GM19351 (cell line): ENCODE data around the gene TMC6.
"Not testable (repeated sequence)": the region's sequence is repeated elsewhere in the genome, so short reads cannot be mapped to it uniquely, and the experiment has no call there.

ENCODE experiments used
- ATAC-seq: cut with Tn5 transposase; IDR thresholded peaks from one replicate; pipeline ENCODE4 v1.9.1; 2021; ENCODE audit warnings: mild to moderate bottlenecking, moderate library complexity; ENCODE audit not compliant: unreplicated experiment

Gene TMC6

GRCh38 chr17:78128551-78129350 lies at the start of gene TMC6:
Gene TMC6 (minus strand): TSS chr17:78128755. CDS start chr17:78126832, 1,923 bp downstream.
- ATAC-seq, result no peak

- ATAC-seq, result no peak
Measured at GRCh38 chr17:78176548-78177025, 48.0 kb upstream of the TMC6 start.

GRCh38 chr17:78175643-78175981 lies 47.1 kb upstream of the TMC6 start:
- no peak for ATAC-seq

GRCh38 chr17:78174870-78175642 lies 46.5 kb upstream of the TMC6 start:
- no peak for ATAC-seq

DNA sequence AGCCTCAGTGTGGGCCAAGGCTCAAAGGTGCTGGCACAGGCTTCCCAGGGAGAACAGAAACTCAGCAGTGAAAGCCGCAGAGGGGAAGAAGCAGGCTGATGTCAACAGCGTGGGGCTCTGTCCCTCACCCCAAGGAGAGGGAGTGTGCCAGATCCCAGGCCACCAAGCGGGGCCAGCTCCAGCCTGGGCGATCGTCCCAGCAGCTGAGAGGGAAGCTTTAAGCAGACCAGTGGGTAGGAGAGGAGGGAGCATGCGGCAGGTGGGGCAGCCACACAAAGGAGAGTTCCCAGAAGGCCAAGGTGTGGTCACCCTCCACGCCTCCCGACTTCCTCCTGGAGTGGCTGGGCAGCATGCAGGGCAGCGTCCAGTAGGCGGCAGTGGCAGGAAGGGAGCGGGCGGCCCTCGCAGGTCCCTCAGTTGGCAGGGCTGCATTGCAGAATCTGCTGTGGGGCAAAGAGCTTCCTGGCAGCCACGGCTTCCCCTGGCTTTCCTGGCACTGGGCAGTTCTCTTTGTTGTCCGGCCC lies 45.9 kb upstream of the TMC6 start:
- ATAC-seq, result no peak

DNA sequence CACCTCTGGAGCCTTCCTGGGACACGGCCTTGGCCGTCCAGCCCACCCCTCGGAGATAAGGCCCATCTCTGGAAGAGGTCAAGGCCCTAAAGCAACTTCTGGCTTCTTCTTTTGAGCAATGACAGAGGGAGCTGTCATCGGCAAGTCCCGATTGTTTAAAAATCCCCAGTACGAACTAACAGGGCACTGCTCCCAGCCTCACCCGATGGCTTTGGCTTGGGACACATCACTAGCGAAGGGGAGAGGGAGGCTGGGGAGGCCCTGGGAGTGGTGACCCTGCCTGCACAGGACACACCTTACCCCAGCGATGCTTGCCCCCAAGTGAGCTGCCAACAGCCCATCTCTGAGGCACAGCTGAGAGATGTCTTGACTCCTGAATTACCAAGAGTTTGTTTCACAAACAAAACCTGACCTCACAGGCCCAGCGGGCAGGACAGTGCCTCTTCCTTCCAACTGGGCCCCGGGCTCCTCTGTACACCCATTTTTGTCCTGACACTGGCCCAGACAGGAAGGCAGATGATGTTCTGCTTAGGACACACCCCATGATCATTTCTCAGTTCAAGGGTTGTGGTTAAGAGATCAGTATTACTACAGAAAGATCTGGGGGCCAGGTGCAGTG lies 44.7 kb upstream of the TMC6 start:
- ATAC-seq, result peak; percentile 51

- ATAC-seq, result no peak
Measured at GRCh38 chr17:78172249-78173051, 43.9 kb upstream of the TMC6 start.

GRCh38 chr17:78171591-78172248 lies 43.2 kb upstream of the TMC6 start:
- ATAC-seq, result not testable (repeated sequence)

GRCh38 chr17:78170692-78171590 lies 42.4 kb upstream of the TMC6 start:
- no peak for ATAC-seq

- ATAC-seq, result peak; percentile 22
Measured at GRCh38 chr17:78168903-78169793, 40.6 kb upstream of the TMC6 start.

DNA sequence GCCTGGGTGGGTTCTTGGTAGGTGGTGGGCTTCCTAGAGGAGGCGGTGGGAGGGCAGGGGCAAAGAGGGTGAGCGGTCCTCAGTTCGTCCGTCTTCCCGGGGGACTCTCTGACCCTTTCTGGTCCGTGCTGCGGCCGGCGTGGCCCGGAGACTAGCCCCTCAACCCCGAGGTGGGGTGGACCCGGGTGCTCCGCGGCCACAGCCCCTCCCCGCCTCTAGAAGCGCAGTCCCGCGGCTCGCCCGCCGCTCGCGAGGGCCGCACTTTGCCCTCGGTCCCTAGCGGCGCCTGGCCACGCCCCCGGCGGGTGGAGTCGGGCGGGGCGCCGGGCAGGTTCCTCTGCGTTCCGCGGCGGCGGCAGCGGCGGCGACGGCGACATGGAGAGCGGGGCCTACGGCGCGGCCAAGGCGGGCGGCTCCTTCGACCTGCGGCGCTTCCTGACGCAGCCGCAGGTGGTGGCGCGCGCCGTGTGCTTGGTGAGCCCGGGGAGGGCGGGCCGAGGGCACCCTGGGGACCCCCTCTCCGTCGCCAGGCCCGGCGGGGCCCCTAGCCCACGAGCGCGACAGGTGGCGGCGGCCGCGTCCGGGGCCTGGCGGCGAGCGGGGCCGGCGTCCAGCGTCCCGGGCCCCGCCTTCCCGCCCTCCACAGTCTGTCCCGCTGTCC lies 39.8 kb upstream of the TMC6 start, which contains the start of gene SYNGR2:
SYNGR2 (plus strand) TSS at position 340 of the 661 bp plus-strand sequence; CDS start at position 376, 36 bp downstream.
- peak; percentile 62 for ATAC-seq

- ATAC-seq, result no peak
Measured at GRCh38 chr17:78166416-78166815, 37.9 kb upstream of the TMC6 start.

DNA sequence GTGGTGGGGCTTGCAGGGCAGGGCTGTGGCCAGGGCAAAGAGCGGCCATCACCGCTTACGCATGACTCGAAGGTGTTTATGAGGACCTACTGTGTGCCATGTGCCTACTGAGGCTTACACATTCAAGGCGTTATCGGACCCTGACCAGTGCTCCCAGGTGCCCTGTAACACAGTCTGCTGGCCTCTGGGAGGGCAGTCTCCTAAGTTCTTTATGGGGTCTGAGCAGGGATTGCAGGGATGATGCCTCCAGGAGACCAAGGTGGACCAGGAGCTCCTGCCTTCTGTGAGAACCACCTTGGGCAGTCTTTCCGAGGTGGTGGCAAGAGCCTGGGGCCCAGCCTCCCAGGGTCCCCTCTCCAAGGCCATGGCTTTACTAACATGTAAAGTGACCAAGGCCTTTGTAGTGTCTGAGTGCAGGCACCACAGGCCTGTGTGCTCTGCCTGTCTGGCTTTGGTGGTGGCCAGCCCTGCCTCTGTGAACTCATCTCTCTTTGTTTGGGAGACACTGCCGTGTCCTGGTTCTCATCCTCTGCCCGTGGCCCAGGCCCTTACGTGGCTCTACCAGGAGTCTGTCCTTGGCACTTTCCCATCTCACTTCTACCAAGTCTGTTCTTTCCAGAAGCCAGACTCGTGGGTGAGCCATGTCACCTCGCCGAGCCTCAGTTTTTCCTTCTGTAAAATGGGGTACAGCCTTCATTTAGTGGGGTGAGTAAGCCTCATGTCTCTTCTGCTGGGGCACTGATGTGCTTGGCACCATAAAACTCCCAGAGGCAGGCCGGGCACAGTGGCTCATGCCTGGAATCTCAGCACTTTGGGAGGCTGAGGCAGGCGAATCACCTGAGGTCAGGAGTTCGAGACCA lies 36.4 kb upstream of the TMC6 start:
- no peak for ATAC-seq

DNA sequence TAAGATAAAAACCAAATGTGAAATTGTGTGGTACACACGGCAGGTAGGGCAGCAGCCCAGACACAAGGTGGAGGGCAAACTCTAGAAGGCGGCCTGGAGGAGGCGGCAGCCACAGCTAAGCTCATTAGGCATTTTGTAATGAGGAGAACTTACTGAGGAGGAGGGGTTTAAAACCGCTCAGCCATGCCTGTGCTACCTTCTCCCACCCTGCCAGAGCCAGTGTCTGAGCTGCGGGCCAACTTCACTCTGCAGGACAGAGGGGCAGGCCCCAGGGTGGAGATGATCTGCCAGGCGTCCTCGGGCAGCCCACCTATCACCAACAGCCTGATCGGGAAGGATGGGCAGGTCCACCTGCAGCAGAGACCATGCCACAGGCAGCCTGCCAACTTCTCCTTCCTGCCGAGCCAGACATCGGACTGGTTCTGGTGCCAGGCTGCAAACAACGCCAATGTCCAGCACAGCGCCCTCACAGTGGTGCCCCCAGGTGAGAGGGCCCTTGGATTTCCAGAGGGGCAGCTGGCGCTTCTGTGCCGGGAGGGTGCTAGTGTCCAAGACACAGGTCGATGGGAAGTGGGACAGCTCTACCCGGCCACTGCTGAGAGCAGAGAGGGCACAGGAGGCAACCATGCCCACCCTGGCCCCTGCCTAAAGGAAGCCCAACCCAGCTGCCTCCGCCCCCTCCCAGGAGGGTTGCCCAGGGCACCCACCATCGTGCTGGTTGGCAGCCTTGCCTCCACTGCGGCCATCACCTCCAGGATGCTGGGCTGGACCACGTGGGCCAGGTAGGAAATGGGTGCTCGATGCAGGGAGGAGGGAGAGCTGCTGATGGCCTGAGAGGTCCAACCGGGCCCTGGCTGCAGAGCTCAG lies 35.6 kb upstream of the TMC6 start:
- no peak for ATAC-seq

GRCh38 chr17:78159575-78160158 lies 31.1 kb upstream of the TMC6 start:
- ATAC-seq, result no peak
